OCI-LY3 (cell line): Measurements from ENCODE around the gene SMIM36.
"Not testable (repeated sequence)": the region's sequence is repeated elsewhere in the genome, so short reads cannot be mapped to it uniquely, and the experiment has no call there.

Source experiments
- CTCF ChIP-seq: fragments of 200-600, 300-600 bp; sonication (generic); IDR thresholded peaks from 2 replicates; pipeline ENCODE4 v1.5.1; 2014; ENCODE audit warnings: antibody characterized with exemption, low read length, low read depth
- EZH2phosphoT487 ChIP-seq: fragments of 200-600 bp; shearing (Covaris generic); IDR thresholded peaks from 2 replicates; pipeline ENCODE4 v1.6.1; 2018; ENCODE audit warnings: antibody characterized with exemption, mixed run types, low read depth

GRCh38 chr17:55404197-55404596 lies 107.1 kb downstream of the SMIM36 start:
- not testable (repeated sequence) for TF ChIP-seq EZH2phosphoT487, CTCF
